Subcutaneous adipose tissue (tissue), 4 donors: ENCODE results near the gene SERPINE2. TPM values are rescaled to one million over a fixed set of nuclear protein-coding genes. Genes with fewer than 3 reads are reported as not detected.

Source experiments
- CTCF ChIP-seq: fragments of 450-650 bp; IDR thresholded peaks from one replicate; pipeline ENCODE4 v1.5.1; 2016; ENCODE audit warnings: low read depth, mild to moderate bottlenecking, control low read depth, antibody characterized with exemption, moderate library complexity
- total RNA-seq, 4 donors: library from RNA; depleted of rRNA; stranded (reverse); fragments of >200 nt; gene quantifications; one replicate each; pipeline ENCODE4 v1.1.0, GENCODE V29; 2016

SERPINE2 gene
- total RNA-seq, 4 donors from 2014 or later, result 3.3 to 8.3 (median 4.7) TPM

DNA sequence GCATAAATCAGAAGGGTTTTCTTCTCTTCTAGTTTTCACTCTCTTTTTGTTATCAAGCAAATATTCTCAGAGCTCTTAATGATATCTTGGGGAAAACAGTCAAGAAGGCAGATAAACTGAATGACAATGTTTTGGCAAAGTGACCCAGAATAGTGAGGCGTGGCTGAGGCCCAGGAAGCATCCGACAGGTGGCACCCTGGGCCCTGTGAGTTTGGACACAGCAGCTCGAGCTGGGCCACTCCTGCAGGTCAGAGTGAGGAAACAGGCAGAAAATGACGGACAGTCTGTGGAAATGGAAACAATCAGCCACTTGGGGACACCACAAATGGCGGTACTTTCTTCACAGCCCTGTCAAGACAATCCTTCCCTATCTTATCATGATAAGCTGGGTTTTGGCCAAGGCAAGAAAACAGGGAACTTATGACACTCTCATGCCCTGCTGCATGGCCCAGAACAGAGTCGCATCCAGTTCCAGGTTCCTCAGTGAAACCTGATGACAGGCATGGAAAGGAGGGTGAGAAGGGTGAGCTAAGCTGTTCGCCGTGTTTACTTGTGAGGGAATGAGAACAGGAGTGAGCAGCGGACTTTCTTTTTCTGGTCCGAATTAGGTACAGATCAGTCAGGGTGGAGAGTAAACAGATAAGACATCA, 49.8 kb downstream of the SERPINE2 start:
- TF ChIP-seq CTCF, result no peak

DNA sequence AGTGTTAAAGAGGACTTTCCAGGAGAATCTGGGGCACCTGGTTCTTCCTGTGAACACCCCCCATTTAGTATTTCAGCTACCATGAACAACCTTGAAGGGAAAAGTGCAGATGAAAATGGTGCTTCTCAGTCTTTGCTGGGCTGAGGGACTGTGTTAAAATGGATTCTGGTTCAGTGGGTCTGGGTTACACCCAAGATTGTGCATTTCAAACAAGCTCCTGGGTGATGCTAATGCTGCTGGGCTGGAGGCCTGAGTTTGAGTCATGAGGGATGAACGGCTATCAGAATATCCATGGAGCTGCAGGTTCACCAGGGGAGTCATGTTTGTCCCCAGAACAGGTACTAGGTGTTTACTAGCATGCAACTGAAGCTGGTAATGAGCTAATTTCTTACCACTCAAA, 57.8 kb downstream of the SERPINE2 start:
- no peak for TF ChIP-seq CTCF

- no peak for TF ChIP-seq CTCF
These were observed 58.3 kb downstream of the SERPINE2 start for GRCh38 chr2:223980803-223981202.

- no peak for TF ChIP-seq CTCF
These were observed 58.7 kb downstream of the SERPINE2 start for GRCh38 chr2:223980397-223980735.

DNA sequence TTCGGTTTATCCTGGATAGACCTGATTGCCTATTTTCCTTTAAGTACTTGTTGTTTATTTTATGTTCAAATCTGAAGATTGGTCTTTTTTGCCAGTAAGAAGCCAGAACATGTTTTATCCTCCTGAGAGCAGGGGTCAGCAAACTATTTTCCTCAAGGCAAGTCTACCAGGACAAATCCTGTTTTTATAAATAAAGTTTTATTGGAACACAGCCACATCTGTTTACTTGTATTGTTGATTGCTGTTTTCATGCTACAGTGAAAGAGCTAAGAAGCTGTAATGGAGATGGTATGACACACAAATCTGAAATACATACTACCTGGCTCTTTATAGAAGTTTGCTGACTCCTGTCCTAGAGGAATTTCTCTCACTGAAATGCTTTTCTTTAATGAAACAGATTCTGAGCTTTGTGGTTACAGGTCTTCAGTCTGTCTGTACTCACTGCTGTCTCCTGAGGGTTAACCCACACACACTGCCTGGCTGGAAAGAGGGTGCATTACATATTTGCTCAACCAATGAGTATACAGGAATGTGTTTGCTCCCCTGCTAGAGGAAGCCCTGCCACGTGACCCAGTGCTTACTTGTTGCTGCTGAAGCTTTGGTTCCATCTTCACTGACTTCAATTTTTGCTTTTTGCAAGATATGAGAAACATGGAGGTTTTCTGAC, 59.2 kb downstream of the SERPINE2 start:
- TF ChIP-seq CTCF, result no peak

DNA sequence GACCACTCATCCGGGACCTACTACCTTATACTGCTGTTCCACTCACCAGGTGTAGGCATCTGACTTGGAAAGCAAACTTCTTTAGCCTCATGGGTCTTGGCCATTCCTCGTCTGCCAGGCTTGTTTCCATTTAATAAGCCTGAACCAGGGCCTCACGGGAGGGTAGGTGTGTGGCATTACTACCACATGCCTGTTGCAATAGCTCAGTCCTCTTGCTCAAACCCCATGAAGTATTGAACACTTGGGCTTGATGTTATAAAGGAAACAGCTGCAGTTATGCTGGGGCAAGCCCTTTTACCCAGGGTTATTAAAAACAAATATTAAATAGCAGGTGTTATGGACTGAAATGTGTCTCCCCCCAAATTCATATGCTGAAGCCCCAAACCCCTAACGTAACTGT, 60.6 kb downstream of the SERPINE2 start:
- TF ChIP-seq CTCF, result no peak

DNA sequence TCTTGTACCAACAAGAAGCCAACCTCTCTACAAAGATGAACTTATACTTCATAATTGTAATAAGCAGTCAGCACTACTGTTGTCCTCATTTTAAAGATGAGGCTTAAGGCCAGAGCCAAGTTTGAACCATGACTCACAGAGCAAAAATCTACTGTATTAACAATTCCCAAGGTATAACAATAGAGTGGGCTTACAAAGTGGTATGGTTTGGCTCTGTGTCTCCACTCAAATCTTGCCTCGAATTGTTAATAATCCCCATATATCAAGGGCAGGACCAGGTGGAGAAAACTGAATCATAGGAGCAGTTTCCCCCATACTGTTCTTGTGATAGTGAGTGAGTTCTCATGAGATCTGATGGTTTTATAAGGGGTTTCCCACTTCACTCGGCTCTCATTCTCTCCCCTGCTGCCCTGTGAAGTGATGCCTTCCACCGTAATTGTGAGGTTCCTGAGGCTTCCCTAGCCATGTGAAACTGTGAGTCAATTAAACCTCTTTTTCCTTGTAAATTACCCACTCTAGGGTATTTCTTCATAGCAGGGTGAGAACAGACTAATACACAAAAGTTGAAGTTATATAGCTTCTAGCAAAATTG, 62.4 kb downstream of the SERPINE2 start:
- no peak for TF ChIP-seq CTCF
